GM18498 (cell line): ENCODE data around the gene SLC7A11.
"Not testable (repeated sequence)": the region's sequence is repeated elsewhere in the genome, so short reads cannot be mapped to it uniquely, and the experiment has no call there.

Experiments
- ATAC-seq: cut with Tn5 transposase; IDR thresholded peaks from one replicate; pipeline ENCODE4 v1.9.1; 2021; ENCODE audit warnings: mild to moderate bottlenecking, moderate library complexity; ENCODE audit not compliant: unreplicated experiment

SLC7A11 gene

GRCh38 chr4:138210576-138210975 lies 31.6 kb downstream of the SLC7A11 start:
- ATAC-seq = not testable (repeated sequence)

GRCh38 chr4:138209094-138209493 lies 33.1 kb downstream of the SLC7A11 start:
- no peak for ATAC-seq

GRCh38 chr4:138205531-138206233 lies 36.5 kb downstream of the SLC7A11 start:
- no peak for ATAC-seq

- no peak for ATAC-seq
These were observed 37.6 kb downstream of the SLC7A11 start for GRCh38 chr4:138204507-138204906.

GRCh38 chr4:138202686-138203085 lies 39.5 kb downstream of the SLC7A11 start:
- no peak for ATAC-seq

GRCh38 chr4:138200236-138200590 lies 41.9 kb downstream of the SLC7A11 start:
- peak; percentile 61 for ATAC-seq

GRCh38 chr4:138199568-138200235 lies 42.4 kb downstream of the SLC7A11 start:
- peak; percentile 73 for ATAC-seq

GRCh38 chr4:138196153-138196552 lies 46.0 kb downstream of the SLC7A11 start:
- no peak for ATAC-seq

- ATAC-seq = no peak
These were observed 48.2 kb downstream of the SLC7A11 start for GRCh38 chr4:138193963-138194362.

GRCh38 chr4:138192113-138192512 lies 50.0 kb downstream of the SLC7A11 start:
- ATAC-seq = no peak

- ATAC-seq = peak; percentile 99
These were observed 51.7 kb downstream of the SLC7A11 start for GRCh38 chr4:138190452-138190858.

- no peak for ATAC-seq
These were observed 52.9 kb downstream of the SLC7A11 start for GRCh38 chr4:138189206-138189605.

- no peak for ATAC-seq
These were observed 53.6 kb downstream of the SLC7A11 start for GRCh38 chr4:138188406-138189084.

GRCh38 chr4:138185859-138186645 lies 56.1 kb downstream of the SLC7A11 start:
- no peak for ATAC-seq

- no peak for ATAC-seq
These were observed 57.3 kb downstream of the SLC7A11 start for GRCh38 chr4:138184886-138185285.

- ATAC-seq = peak; percentile 58
These were observed 59.2 kb downstream of the SLC7A11 start for GRCh38 chr4:138182838-138183426.

- ATAC-seq = no peak
These were observed 60.9 kb downstream of the SLC7A11 start for GRCh38 chr4:138181287-138181686.

GRCh38 chr4:138178566-138178965 lies 63.6 kb downstream of the SLC7A11 start:
- peak; percentile 37 for ATAC-seq

GRCh38 chr4:138177278-138177968 lies 64.7 kb downstream of the SLC7A11 start:
- ATAC-seq = peak; percentile 57
